GM10847 (cell line): ENCODE measurements around the gene OGFOD3.

Experiments
- POLR2A ChIP-seq: IDR thresholded peaks from 2 replicates; pipeline ENCODE4 v1.6.1; 2011; ENCODE audit not compliant: insufficient read length; ENCODE audit errors: extremely low read depth

OGFOD3 gene

GRCh38 chr17:82439829-82440365 lies 21.5 kb upstream of the OGFOD3 start:
- no peak for TF ChIP-seq POLR2A

GRCh38 chr17:82439194-82439828 lies 20.9 kb upstream of the OGFOD3 start:
- no peak for TF ChIP-seq POLR2A

- TF ChIP-seq POLR2A = peak; percentile 3
These were observed 20.2 kb upstream of the OGFOD3 start for GRCh38 chr17:82438401-82439193.

- no peak for TF ChIP-seq POLR2A
These were observed 18.9 kb upstream of the OGFOD3 start for GRCh38 chr17:82437325-82437668.

GRCh38 chr17:82436601-82437324 lies 18.4 kb upstream of the OGFOD3 start:
- no peak for TF ChIP-seq POLR2A

- no peak for TF ChIP-seq POLR2A
These were observed 17.5 kb upstream of the OGFOD3 start for GRCh38 chr17:82435601-82436583.

GRCh38 chr17:82435103-82435502 lies 16.7 kb upstream of the OGFOD3 start:
- TF ChIP-seq POLR2A = no peak

- TF ChIP-seq POLR2A = no peak
These were observed 15.8 kb upstream of the OGFOD3 start for GRCh38 chr17:82434216-82434565.

GRCh38 chr17:82433560-82434215 lies 15.3 kb upstream of the OGFOD3 start:
- no peak for TF ChIP-seq POLR2A

GRCh38 chr17:82432017-82432416 lies 13.6 kb upstream of the OGFOD3 start:
- no peak for TF ChIP-seq POLR2A

GRCh38 chr17:82429824-82430223 lies 11.4 kb upstream of the OGFOD3 start:
- TF ChIP-seq POLR2A = no peak

GRCh38 chr17:82428546-82428945 lies 10.2 kb upstream of the OGFOD3 start:
- TF ChIP-seq POLR2A = no peak

GRCh38 chr17:82424863-82425159 lies 6.4 kb upstream of the OGFOD3 start:
- TF ChIP-seq POLR2A = no peak
